Tibial nerve (tissue), 4 donors: ENCODE measurements around the gene OPCML. TPM values are rescaled to one million over a fixed set of nuclear protein-coding genes. Genes with fewer than 3 reads are reported as not detected.

ENCODE experiments used
- DNase-seq, 2 donors: peaks; one replicate each; pipeline ENCODE4 v3.0.0-alpha.2; 2019; ENCODE audit warnings: low spot score in 2 of 2
- H3K27ac ChIP-seq, 4 donors: fragments of 200-600 bp; sonication (generic) in 3 of 4; one replicate each; pipeline ENCODE4 v1.5.1; 2017 to 2019; ENCODE audit warnings: mild to moderate bottlenecking in 1 of 4
- H3K27me3 ChIP-seq, 2 donors: fragments of 200-600 bp; sonication (generic) in 1 of 2; one replicate each; pipeline versions ENCODE4 v1.5.1 to v1.6.0; 2017 to 2019
- H3K36me3 ChIP-seq, 3 donors: fragments of 200-600 bp; sonication (generic); one replicate each; pipeline ENCODE4 v1.5.1; 2018 to 2019
- H3K4me1 ChIP-seq, 4 donors: fragments of 200-600 bp; sonication (generic) in 3 of 4; one replicate each; pipeline ENCODE4 v1.5.1; 2017 to 2019
- H3K4me3 ChIP-seq, 4 donors: fragments of 200-600 bp; sonication (generic) in 3 of 4; one replicate each; pipeline ENCODE4 v1.5.1; 2017 to 2019; ENCODE audit warnings: mild to moderate bottlenecking in 1 of 4, moderate library complexity in 1 of 4
- H3K9me3 ChIP-seq, 4 donors: fragments of 200-600 bp; sonication (generic) in 3 of 4; one replicate each; pipeline ENCODE4 v1.5.1; 2017 to 2019
- EP300 ChIP-seq, 2 donors: sonication (generic); formaldehyde crosslinking; IDR thresholded peaks; one replicate each; pipeline ENCODE4 v1.6.1; 2017; ENCODE audit warnings: antibody characterized with exemption in 2 of 2, mild to moderate bottlenecking in 1 of 2
- POLR2A ChIP-seq, 2 donors: fragments of 450-650 bp; IDR thresholded peaks; one replicate each; pipeline ENCODE4 v1.6.1; 2017; ENCODE audit warnings: antibody characterized with exemption in 2 of 2, mild to moderate bottlenecking in 2 of 2, moderate library complexity in 2 of 2
- WGBS, 2 donors: methylation state at CpG; one replicate each; pipeline ENCODE4 v1.1.5; 2018; 5-methylcytosine and 5-hydroxymethylcytosine counted together
- total RNA-seq, 4 donors: library from RNA; depleted of rRNA; stranded (reverse); fragments of >200 nt; gene quantifications; one replicate each; pipeline ENCODE4 v1.1.0, GENCODE V29; 2016
- TF ChIP-seq, protein P1 (sequence below), 5 experiments: fragments of 200-600 bp in 3 of 5; fragments of 450-650 bp in 2 of 5; sonication (generic) in 3 of 5; IDR thresholded peaks; one replicate each; pipeline ENCODE4 v1.5.1; 2016 to 2019; ENCODE audit warnings: antibody characterized with exemption in 5 of 5, mild to moderate bottlenecking in 3 of 5, moderate library complexity in 2 of 5

OPCML gene
- total RNA-seq, 4 donors from 2014 or later: 1.0 to 10.8 (median 1.9) TPM

- Histone ChIP-seq H3K36me3 (no peaks in the 10 kb centered on the region), H3K27ac (no peak overlapping the region), H3K4me3 (no peak overlapping the region), H3K9me3 (peaks cover 0 to 9% (median 3%) of the 10 kb centered on the region in 4 donors), H3K27me3 (no peaks in the 10 kb centered on the region), H3K4me1 (no peaks in the 10 kb centered on the region)
- TF ChIP-seq EP300 (IDR thresholded peaks at IDR 0.05) (no peak), POLR2A (IDR thresholded peaks at IDR 0.05) (no peak)
- TF ChIP-seq, protein P1, sequence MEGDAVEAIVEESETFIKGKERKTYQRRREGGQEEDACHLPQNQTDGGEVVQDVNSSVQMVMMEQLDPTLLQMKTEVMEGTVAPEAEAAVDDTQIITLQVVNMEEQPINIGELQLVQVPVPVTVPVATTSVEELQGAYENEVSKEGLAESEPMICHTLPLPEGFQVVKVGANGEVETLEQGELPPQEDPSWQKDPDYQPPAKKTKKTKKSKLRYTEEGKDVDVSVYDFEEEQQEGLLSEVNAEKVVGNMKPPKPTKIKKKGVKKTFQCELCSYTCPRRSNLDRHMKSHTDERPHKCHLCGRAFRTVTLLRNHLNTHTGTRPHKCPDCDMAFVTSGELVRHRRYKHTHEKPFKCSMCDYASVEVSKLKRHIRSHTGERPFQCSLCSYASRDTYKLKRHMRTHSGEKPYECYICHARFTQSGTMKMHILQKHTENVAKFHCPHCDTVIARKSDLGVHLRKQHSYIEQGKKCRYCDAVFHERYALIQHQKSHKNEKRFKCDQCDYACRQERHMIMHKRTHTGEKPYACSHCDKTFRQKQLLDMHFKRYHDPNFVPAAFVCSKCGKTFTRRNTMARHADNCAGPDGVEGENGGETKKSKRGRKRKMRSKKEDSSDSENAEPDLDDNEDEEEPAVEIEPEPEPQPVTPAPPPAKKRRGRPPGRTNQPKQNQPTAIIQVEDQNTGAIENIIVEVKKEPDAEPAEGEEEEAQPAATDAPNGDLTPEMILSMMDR (IDR thresholded peaks at IDR 0.05): no peak
- DNase-seq: no peak
- 79 to 83% methylated on average over 4 of the region's 4 CpGs for whole genome bisulfite sequencing, 2 donors
Observed at GRCh38 chr11:132804258-132804657, 728.0 kb downstream of the OPCML start.

DNA sequence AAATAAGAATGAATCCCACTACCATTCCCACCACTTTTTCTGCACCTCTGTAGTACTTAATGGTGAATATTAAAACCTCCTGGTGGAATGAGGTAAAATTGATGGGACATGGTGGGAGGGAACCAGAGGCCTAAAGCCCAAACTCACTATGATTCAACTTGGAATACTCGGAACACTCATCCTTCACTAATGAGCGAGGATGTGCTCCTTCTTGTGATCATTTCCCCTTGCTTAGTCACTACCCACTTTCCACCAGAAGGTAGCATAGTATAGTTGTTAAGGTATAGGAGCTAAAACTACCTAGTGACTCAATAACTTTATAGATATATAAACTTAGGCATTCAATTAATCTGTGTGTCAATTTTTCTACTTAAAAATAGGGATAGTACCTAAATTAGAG, 728.9 kb downstream of the OPCML start:
- DNase-seq: no peak
- Histone ChIP-seq H3K4me3 (no peak overlapping the region), H3K27me3 (no peaks in the 10 kb centered on the region), H3K9me3 (peaks cover 0 to 16% (median 3%) of the 10 kb centered on the region in 4 donors), H3K4me1 (no peaks in the 10 kb centered on the region), H3K36me3 (no peaks in the 10 kb centered on the region), H3K27ac (no peak overlapping the region)
- TF ChIP-seq EP300 (IDR thresholded peaks at IDR 0.05) (no peak), POLR2A (IDR thresholded peaks at IDR 0.05) (no peak)
- TF ChIP-seq, protein P1 (IDR thresholded peaks at IDR 0.05): no peak
- 92 to 93% methylated on average over 2 of the region's 2 CpGs for WGBS, 2 donors

DNA sequence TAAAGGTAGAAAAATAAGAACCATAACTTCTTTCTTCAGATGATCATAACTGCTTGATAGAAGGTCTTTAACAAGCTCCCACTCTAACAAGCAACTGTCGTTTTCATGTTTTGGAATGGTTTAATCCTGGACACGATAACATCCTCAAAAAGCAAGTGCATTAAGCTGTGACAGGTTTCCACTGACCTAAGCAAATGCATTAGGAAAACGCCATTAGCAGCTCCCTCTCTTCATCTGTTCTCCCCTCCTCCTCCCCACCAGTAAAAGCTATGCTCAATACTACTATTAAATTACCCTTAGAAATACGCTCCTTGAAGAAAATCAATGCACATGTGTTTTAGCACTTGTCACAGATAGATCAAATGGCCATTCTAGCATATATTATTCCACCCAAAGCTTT, 729.4 kb downstream of the OPCML start:
- Histone ChIP-seq H3K4me1 (no peaks in the 10 kb centered on the region), H3K27me3 (no peaks in the 10 kb centered on the region)
- 66 to 72% methylated on average over 4 of the region's 4 CpGs for WGBS, 2 donors

DNA sequence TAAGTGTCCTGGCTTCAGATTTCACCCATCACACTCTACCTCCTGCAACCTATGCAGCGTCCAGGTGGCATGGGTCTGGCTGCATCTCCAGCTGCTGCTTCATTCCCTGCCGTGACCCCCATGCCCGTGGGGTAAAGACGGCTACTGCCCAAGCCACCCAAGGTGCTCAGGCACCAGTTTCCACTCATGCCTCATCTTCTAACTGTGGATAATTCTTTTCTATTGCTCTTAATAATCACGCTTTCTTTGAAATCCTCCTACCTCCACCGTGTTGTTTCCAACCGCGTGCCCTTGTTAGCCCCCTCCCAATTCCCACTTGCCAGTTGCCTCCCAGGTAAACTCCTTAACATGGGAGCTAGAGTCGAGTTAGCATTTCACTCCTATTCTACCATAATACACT, 738.5 kb downstream of the OPCML start:
- TF ChIP-seq POLR2A (IDR thresholded peaks at IDR 0.05) (no peak), EP300 (IDR thresholded peaks at IDR 0.05) (no peak)
- TF ChIP-seq, protein P1 (IDR thresholded peaks at IDR 0.05): no peak
- Histone ChIP-seq H3K27ac (no peak overlapping the region), H3K4me1 (no peaks in the 10 kb centered on the region), H3K4me3 (no peak overlapping the region), H3K27me3 (no peaks in the 10 kb centered on the region), H3K36me3 (no peaks in the 10 kb centered on the region), H3K9me3 (peaks cover 0 to 2% (median 0%) of the 10 kb centered on the region in 4 donors)
- WGBS, 2 donors: 76 to 81% methylated on average over 9 of the region's 9 CpGs
- DNase-seq: no peak

More for the DNA sequence above, 729.4 kb downstream of the OPCML start:
- no peak for DNase-seq
- Histone ChIP-seq H3K36me3 (no peaks in the 10 kb centered on the region), H3K27ac (no peak overlapping the region), H3K9me3 (peaks cover 0 to 16% (median 3%) of the 10 kb centered on the region in 4 donors), H3K4me3 (no peak overlapping the region)
- TF ChIP-seq, protein P1 (IDR thresholded peaks at IDR 0.05): no peak
- TF ChIP-seq EP300 (IDR thresholded peaks at IDR 0.05): no peak
- no peak for TF ChIP-seq POLR2A (IDR thresholded peaks at IDR 0.05)

DNA sequence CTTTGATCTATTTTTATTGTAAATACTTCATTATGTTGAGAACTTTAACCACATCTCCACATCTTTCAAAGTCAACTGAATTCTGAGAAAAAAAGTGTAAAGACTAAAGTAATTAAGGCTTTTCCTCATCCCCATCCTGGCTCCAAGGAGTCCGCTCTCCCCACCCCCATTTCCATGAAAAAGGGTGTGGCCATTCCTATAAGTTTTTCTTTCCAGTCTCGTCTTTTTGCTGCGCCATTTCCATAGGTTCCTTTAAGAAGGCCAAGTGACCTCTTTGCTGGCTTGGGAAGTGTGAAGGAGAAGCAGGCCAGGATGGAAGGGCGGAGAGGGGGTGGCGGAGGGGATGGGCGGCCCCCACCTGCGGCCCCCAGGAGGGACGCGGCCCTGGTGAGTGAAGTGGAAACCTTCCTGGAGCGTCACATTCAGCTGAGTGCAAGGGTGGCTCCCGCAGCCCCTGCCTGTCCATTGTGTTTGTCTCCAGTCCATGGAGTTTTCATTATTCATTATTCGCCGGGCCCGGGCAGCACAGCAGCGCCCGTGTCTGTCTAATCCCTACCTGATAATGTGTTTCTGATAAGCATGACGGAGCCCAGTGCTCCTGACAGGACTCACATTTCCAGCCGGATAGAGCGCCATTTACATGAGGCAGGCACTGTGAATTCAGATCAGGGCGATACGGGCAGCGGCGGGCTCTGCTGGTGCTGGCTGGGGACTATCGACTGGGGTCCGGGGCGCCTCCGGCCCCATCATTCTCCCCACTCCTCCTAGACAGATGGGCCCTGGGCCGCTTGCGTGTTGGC, 739.8 kb downstream of the OPCML start:
- TF ChIP-seq EP300 (IDR thresholded peaks at IDR 0.05): no peak
- no peak overlapping the region for H3K4me3 ChIP-seq
- H3K36me3 ChIP-seq: no peaks in the 10 kb centered on the region
- no peak overlapping the region for H3K27ac ChIP-seq
- DNase-seq: no peak
- WGBS, 2 donors: 60 to 83% methylated on average over 11 to 29 of the region's 29 CpGs
- no peaks in the 10 kb centered on the region for H3K9me3 ChIP-seq
- H3K27me3 ChIP-seq: no peaks in the 10 kb centered on the region
- H3K4me1 ChIP-seq: no peaks in the 10 kb centered on the region
